ENCODE data around the gene SLC2A13.

DNA sequence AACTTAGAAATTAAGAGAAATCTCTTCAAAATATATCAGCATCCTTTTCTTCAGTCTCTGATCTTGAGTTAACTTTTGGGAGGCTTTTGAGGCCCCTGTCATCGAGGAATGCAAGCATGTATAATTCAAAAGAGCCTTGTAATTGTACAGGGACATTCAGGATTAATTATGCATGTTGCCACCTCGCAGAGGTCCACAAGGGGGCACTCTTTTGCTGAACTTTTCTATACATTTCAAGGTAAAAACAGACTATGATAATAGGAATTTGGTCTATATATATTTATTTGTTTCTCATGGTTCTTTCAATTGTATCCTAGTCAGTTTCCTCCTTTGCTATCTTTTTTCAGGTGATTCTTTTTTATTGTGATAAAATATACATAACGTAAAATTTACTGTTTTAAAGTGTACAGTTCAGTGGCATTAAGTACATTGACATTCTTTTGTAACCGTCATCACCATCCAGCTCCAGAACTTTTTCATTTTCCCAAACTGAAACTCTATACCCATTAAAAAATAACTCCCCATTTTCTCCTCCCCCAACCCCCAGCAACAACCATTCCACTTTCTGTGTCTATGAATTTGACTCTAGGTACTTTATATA is 47.0 kb upstream of the SLC2A13 start:
- no peak for TF ChIP-seq POLR2AphosphoS5 (IDR thresholded peaks at IDR 0.05; ENCODE audit: insufficient read depth in 1 of 2, low read depth in 1 of 2)
- TF ChIP-seq, protein P1, sequence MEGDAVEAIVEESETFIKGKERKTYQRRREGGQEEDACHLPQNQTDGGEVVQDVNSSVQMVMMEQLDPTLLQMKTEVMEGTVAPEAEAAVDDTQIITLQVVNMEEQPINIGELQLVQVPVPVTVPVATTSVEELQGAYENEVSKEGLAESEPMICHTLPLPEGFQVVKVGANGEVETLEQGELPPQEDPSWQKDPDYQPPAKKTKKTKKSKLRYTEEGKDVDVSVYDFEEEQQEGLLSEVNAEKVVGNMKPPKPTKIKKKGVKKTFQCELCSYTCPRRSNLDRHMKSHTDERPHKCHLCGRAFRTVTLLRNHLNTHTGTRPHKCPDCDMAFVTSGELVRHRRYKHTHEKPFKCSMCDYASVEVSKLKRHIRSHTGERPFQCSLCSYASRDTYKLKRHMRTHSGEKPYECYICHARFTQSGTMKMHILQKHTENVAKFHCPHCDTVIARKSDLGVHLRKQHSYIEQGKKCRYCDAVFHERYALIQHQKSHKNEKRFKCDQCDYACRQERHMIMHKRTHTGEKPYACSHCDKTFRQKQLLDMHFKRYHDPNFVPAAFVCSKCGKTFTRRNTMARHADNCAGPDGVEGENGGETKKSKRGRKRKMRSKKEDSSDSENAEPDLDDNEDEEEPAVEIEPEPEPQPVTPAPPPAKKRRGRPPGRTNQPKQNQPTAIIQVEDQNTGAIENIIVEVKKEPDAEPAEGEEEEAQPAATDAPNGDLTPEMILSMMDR (IDR thresholded peaks at IDR 0.05) = peak; percentile 27 to 81 (median 68)

All from vagina (tissue), 2 donors.